T-helper 17 cell (primary cell): ENCODE data around the gene NR3C1. TPM values are rescaled to one million over a fixed set of nuclear protein-coding genes. Genes with fewer than 3 reads are reported as not detected.

Experiments used
- ATAC-seq: fragments of 150-1000 bp; cut with Tn5 transposase; 2 replicates; pipeline ENCODE4 v1.10.0; 2021; ENCODE audit warnings: mild to moderate bottlenecking, moderate library complexity
- DNase-seq, 3 donors: peaks; one replicate each; pipeline versions ENCODE4 v3.0.0 to v3.0.0-alpha.2; 2020 to 2021
- H3K9me3 ChIP-seq: one replicate; pipeline ENCODE4 v1.7.0; 2013; ENCODE audit warnings: low read length, mild to moderate bottlenecking; ENCODE audit not compliant: control insufficient read depth, poor library complexity, severe bottlenecking
- H3K27ac Mint-ChIP-seq: one replicate; pipeline ENCODE4 v1.8.0; 2022; ENCODE audit warnings: mild to moderate bottlenecking, moderate library complexity, mixed read lengths
- H3K27me3 Mint-ChIP-seq: one replicate; pipeline ENCODE4 v1.8.0; 2022; ENCODE audit warnings: mixed read lengths
- H3K36me3 Mint-ChIP-seq: one replicate; pipeline ENCODE4 v1.8.0; 2022; ENCODE audit warnings: low read depth, mixed read lengths
- H3K4me1 Mint-ChIP-seq: one replicate; pipeline ENCODE4 v1.8.0; 2022; ENCODE audit warnings: mild to moderate bottlenecking, mixed read lengths
- H3K4me3 Mint-ChIP-seq: one replicate; pipeline ENCODE4 v1.8.0; 2022; ENCODE audit warnings: mild to moderate bottlenecking, moderate library complexity, mixed read lengths
- total RNA-seq, 4 donors: library from RNA in 2 of 4; stranded (reverse) in 2 of 4; gene quantifications; one replicate each; pipeline ENCODE4 v1.2.3 and lab custom pipeline; 2022 to 2026

Gene NR3C1
- total RNA-seq, 2 donors from 2014 or later = 118 to 133 TPM

GRCh38 chr5:143400541-143401226 lies 2.8 kb downstream of the NR3C1 start:
- H3K27ac Mint-ChIP-seq = peak overlapping the region; percentile 89
- peaks cover 46% of the 10 kb centered on the region for H3K4me1 Mint-ChIP-seq
- peak overlapping the region; percentile 95 for H3K4me3 Mint-ChIP-seq
- no peaks in the 10 kb centered on the region for H3K9me3 ChIP-seq
- no peaks in the 10 kb centered on the region for H3K36me3 Mint-ChIP-seq
- H3K27me3 Mint-ChIP-seq = no peaks in the 10 kb centered on the region
- no peak for DNase-seq
- no peak for ATAC-seq

GRCh38 chr5:143399616-143400540 lies 3.6 kb downstream of the NR3C1 start:
- H3K9me3 ChIP-seq = no peaks in the 10 kb centered on the region
- Mint-ChIP-seq H3K27ac (peak overlapping the region; percentile 8), H3K4me1 (peaks cover 46% of the 10 kb centered on the region), H3K4me3 (peak overlapping the region; percentile 95), H3K27me3 (no peaks in the 10 kb centered on the region), H3K36me3 (no peaks in the 10 kb centered on the region)
- no peak for DNase-seq
- no peak for ATAC-seq

- no peaks in the 10 kb centered on the region for H3K36me3 Mint-ChIP-seq
- H3K27ac Mint-ChIP-seq = no peak overlapping the region
- H3K4me1 Mint-ChIP-seq = peaks cover 47% of the 10 kb centered on the region
- H3K9me3 ChIP-seq = no peaks in the 10 kb centered on the region
- H3K27me3 Mint-ChIP-seq = no peaks in the 10 kb centered on the region
- ATAC-seq = no peak
- H3K4me3 Mint-ChIP-seq = peak overlapping the region; percentile 95
- no peak for DNase-seq
These were observed 4.8 kb downstream of the NR3C1 start for GRCh38 chr5:143398451-143399237.

- ATAC-seq (no peak), DNase-seq (no peak)
- Mint-ChIP-seq H3K27me3 (no peaks in the 10 kb centered on the region), H3K36me3 (no peaks in the 10 kb centered on the region), H3K4me1 (peaks cover 50% of the 10 kb centered on the region), H3K27ac (no peak overlapping the region), H3K4me3 (no peak overlapping the region)
- no peaks in the 10 kb centered on the region for H3K9me3 ChIP-seq
These were observed 5.5 kb downstream of the NR3C1 start for GRCh38 chr5:143398053-143398355.

GRCh38 chr5:143397302-143398052 lies 6.0 kb downstream of the NR3C1 start:
- DNase-seq (no peak), ATAC-seq (no peak)
- no peaks in the 10 kb centered on the region for H3K9me3 ChIP-seq
- Mint-ChIP-seq H3K4me3 (peak overlapping the region; percentile 12), H3K27me3 (no peaks in the 10 kb centered on the region), H3K4me1 (peaks cover 52% of the 10 kb centered on the region), H3K36me3 (no peaks in the 10 kb centered on the region), H3K27ac (no peak overlapping the region)

GRCh38 chr5:143396353-143396940 lies 7.0 kb downstream of the NR3C1 start:
- H3K4me1 Mint-ChIP-seq = peaks cover 44% of the 10 kb centered on the region
- ATAC-seq = no peak
- no peaks in the 10 kb centered on the region for H3K36me3 Mint-ChIP-seq
- peak overlapping the region; percentile 84 for H3K4me3 Mint-ChIP-seq
- DNase-seq = no peak
- no peaks in the 10 kb centered on the region for H3K27me3 Mint-ChIP-seq
- peak overlapping the region; percentile 71 for H3K27ac Mint-ChIP-seq
- no peaks in the 10 kb centered on the region for H3K9me3 ChIP-seq

- Mint-ChIP-seq H3K4me3 (peak overlapping the region; percentile 84), H3K4me1 (peaks cover 40% of the 10 kb centered on the region), H3K27me3 (no peaks in the 10 kb centered on the region), H3K36me3 (no peaks in the 10 kb centered on the region), H3K27ac (peak overlapping the region; percentile 67)
- DNase-seq = no peak
- no peak for ATAC-seq
- H3K9me3 ChIP-seq = no peaks in the 10 kb centered on the region
These were observed 7.7 kb downstream of the NR3C1 start for GRCh38 chr5:143395638-143396352.

- H3K27me3 Mint-ChIP-seq = no peaks in the 10 kb centered on the region
- no peak overlapping the region for H3K27ac Mint-ChIP-seq
- H3K4me3 Mint-ChIP-seq = no peak overlapping the region
- no peaks in the 10 kb centered on the region for H3K9me3 ChIP-seq
- ATAC-seq = no peak
- peaks cover 31% of the 10 kb centered on the region for H3K4me1 Mint-ChIP-seq
- peaks cover 5% of the 10 kb centered on the region for H3K36me3 Mint-ChIP-seq
- DNase-seq = no peak
These were observed 10.0 kb downstream of the NR3C1 start for GRCh38 chr5:143393524-143393923.

GRCh38 chr5:143390941-143391340 lies 12.5 kb downstream of the NR3C1 start:
- no peak for DNase-seq
- Mint-ChIP-seq H3K4me3 (no peak overlapping the region), H3K27me3 (no peaks in the 10 kb centered on the region), H3K36me3 (peaks cover 5% of the 10 kb centered on the region), H3K4me1 (peaks cover 35% of the 10 kb centered on the region), H3K27ac (no peak overlapping the region)
- ATAC-seq = no peak
- H3K9me3 ChIP-seq = no peaks in the 10 kb centered on the region

- ATAC-seq (no peak), DNase-seq (no peak)
- H3K4me1 Mint-ChIP-seq = peaks cover 32% of the 10 kb centered on the region
- no peaks in the 10 kb centered on the region for H3K27me3 Mint-ChIP-seq
- no peak overlapping the region for H3K27ac Mint-ChIP-seq
- H3K4me3 Mint-ChIP-seq = no peak overlapping the region
- H3K36me3 Mint-ChIP-seq = peaks cover 9% of the 10 kb centered on the region
- H3K9me3 ChIP-seq = no peaks in the 10 kb centered on the region
These were observed 13.2 kb downstream of the NR3C1 start for GRCh38 chr5:143390258-143390657.

- Mint-ChIP-seq H3K27me3 (no peaks in the 10 kb centered on the region), H3K36me3 (peaks cover 9% of the 10 kb centered on the region), H3K4me3 (no peak overlapping the region), H3K27ac (no peak overlapping the region), H3K4me1 (peaks cover 34% of the 10 kb centered on the region)
- peak; percentile 55 for ATAC-seq
- no peak for DNase-seq
- H3K9me3 ChIP-seq = no peaks in the 10 kb centered on the region
These were observed 16.8 kb downstream of the NR3C1 start for GRCh38 chr5:143386725-143387124.
